Stimulated activated CD4-positive, alpha-beta T cell treated with anti-CD3 and anti-CD28 coated beads, Interleukin-15, amount 100 ng/mL, for 1 hour (primary cell): ENCODE results near the gene KCNJ9.

ENCODE experiments used
- DNase-seq, 2 donors: peaks; one replicate each; pipeline ENCODE4 v3.0.0-alpha.2; 2020; ENCODE audit warnings: low read depth in 1 of 2, low spot score in 1 of 2

Gene KCNJ9

GRCh38 chr1:160087118-160087662 is 5.9 kb downstream of the KCNJ9 start:
- no peak for DNase-seq

DNA sequence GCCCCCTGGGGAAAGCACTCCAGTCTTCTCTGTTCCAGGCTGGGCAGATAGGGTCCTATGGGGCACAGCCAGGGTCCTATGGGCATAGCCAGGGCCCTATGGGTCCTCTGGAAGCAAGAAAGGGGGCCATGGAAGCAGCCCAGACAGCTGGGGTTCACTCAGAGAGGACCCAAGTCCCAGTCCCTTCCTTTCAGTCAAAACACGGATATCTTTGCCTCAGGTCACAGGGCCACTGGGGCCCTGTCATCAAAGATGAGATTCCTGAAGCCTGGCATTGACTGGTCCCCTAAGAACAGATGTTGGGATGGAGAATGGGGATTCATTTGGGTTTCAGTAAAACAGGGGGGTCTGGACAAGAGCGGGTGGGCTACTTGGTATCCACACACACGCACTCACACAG is 8.5 kb downstream of the KCNJ9 start:
- DNase-seq, result no peak

DNA sequence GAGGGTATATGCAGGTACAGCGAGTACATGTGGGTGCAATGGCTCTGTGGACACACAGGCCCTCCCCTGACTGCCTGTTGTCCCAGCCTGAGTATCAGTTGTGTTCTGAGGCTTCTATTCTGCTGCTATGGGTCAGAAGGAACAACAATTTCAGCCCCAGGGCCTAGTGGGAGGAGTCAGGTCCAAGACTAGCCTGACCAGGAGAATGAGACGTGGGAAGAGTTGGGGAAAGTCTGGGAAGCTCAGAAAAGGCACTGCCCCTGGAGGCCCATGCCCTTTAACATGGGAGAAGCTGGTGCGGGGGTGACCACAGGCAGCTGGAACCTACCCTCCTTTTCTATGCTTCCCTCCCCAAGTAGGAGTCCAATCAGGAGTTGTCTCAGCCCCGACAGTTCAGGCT is 9.4 kb downstream of the KCNJ9 start:
- DNase-seq, result no peak

DNA sequence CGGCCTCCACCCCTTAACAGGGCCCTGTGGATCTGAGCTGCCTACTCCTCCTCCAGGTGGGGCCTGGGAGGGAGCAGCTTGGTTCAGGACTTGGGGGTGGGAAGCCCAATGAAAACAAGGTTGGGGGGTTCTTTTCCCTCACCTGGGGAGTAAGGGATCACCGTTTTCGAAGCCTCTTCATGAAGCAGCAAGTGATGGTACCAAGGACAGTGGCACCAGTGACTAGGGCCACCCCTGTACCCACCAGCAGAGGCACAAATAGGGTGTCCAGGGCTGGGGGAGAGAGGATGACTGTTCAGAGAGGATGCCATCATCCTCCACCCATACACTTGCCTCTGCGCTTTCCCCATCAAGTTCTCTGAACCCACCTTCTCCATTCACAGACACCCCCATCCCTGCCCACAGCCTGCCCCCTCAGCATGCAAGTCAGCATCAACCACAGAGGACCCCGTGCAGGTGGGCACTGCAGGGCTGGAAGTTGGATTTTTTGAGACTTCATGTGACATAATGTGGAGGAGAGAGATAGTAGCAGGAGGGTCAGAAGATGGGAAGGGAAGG is 10.4 kb downstream of the KCNJ9 start:
- no peak for DNase-seq

- DNase-seq, result no peak
These were observed 11.2 kb downstream of the KCNJ9 start for GRCh38 chr1:160092366-160093068.

DNA sequence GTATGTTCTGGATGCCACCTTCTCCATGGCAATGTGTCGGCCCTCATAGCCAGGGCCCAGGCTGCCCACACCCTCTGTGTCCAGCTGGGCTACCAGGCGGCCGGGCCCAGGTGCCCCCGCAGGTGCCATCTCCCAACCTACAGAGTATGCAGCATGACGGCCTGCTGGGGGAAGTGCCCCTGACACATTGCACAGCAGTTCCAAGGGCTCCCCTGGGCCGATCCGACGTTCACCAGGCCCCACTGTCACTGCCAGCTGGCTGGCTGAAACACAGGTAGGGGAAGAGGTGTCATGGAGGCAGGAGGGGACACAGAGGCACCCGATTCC is 11.7 kb downstream of the KCNJ9 start:
- DNase-seq, result no peak

DNA sequence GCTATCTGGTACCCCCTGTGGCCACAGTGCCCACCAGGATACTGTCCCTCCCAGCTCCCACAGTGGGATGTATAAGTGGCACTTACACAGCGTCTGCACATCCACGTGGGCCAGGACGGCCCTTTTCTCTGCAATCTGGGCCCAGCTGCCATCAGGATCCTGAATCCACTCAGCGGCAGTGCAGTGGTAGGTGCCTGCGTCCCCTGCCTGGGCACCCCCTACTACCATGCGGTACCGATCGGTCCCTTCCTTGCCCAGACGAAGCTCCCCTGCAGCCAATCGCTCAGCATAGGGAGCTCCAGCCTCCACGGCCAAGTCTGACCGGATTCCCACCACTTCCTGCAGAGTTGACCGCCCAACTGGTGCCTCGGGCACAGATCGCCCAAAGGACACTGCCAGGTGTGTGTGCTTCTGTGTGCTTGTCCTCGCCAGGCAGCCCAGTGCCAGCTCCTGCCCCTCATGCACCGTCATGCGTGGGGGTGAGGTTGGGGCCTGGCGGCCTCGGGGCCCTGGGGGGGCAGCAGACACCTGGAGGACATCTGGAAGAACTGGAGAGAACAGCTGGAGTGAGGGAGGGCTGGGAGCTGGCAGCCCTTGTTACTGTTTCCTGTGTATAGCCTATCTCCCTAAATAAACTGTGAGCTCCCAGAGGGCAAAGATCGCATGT is 12.4 kb downstream of the KCNJ9 start:
- DNase-seq, result no peak

DNA sequence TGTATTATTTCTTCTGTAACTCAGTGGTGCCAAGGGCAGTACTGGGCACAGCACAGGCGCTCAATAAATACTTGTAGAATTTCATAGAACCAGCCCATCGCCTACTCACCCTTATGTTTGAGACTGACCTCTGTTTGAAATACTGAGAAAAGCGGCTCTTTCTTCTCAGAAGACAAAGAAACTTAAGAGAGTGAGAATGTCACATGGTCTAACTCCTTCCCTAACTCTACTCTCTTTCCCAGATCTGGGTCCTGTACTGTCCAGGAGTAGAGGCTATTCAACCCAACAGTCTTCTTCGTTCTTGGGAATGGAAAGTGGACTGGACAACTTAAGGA is 12.9 kb downstream of the KCNJ9 start:
- no peak for DNase-seq

- no peak for DNase-seq
These were observed 13.5 kb downstream of the KCNJ9 start for GRCh38 chr1:160094806-160095205.

DNA sequence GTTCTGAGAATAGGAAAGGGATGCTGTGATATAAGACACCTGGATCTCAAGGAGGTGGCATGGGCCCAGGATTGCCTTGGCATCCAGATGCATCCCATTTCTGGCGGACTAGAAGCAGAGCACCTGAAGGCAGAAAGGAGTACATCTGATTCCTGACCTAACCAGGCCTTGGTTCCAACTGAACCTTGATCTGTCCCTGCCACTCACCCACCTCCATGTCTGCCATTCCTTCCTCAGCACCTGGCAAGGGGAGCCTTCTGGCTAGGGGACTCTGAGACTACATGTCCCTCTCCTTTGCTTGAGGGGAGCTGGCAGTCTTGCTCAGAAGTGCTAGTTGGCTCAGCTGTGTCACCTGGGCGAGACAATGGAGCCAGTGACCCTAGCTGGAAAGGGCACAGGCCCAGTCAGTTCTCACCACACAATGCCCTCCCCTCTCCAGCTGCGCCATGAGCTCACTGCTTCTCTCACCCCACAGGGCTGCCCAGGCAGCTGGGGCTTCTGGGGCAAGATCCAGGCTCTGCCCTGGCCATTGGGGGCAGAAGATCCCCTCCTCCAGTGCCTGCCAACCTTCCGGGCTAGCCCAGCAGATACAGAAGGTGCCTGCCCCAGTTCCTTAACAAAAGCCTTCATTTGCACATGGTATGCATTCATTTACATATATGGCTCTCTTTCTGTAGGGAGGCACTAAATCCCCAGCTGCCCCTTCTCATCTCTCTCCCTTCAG is 14.2 kb downstream of the KCNJ9 start:
- DNase-seq, result no peak

GRCh38 chr1:160096274-160097116 is 15.2 kb downstream of the KCNJ9 start:
- DNase-seq, result no peak

DNA sequence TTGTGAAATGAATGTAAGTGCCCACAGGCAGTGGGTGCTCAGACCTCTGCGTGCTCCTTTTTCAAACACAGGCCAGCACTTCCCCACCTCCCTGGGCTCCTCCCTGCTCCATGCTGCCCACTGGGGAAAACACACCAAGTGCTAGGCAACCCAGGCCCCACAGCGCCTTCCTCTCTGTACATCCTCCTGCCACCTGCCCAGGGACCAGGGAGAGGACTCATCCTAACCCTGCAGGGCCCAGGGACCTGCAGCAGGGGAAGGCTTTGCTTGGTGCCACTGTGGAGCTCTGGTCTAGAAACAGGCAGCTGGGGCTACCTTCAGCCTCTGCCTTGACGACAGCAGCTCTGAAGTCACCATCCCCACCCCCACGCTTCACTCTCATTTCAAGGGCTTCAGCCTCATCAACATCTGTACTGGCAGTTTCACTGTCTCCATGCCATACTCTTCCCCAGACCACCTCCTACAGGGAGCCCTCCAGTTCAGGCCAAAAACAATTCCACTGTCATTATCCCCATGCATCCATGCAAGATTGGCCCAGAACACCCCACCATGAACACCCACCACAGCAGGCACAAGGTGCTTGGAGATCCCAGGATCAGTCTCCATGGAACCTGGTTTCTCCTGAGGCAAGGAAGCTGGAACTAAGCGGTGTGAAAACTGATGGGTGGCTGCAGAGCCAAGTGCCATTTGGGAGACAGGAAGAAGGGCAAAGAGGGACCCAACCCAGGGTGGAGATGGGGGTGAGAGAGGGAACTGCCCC is 16.0 kb downstream of the KCNJ9 start:
- DNase-seq, result no peak

DNA sequence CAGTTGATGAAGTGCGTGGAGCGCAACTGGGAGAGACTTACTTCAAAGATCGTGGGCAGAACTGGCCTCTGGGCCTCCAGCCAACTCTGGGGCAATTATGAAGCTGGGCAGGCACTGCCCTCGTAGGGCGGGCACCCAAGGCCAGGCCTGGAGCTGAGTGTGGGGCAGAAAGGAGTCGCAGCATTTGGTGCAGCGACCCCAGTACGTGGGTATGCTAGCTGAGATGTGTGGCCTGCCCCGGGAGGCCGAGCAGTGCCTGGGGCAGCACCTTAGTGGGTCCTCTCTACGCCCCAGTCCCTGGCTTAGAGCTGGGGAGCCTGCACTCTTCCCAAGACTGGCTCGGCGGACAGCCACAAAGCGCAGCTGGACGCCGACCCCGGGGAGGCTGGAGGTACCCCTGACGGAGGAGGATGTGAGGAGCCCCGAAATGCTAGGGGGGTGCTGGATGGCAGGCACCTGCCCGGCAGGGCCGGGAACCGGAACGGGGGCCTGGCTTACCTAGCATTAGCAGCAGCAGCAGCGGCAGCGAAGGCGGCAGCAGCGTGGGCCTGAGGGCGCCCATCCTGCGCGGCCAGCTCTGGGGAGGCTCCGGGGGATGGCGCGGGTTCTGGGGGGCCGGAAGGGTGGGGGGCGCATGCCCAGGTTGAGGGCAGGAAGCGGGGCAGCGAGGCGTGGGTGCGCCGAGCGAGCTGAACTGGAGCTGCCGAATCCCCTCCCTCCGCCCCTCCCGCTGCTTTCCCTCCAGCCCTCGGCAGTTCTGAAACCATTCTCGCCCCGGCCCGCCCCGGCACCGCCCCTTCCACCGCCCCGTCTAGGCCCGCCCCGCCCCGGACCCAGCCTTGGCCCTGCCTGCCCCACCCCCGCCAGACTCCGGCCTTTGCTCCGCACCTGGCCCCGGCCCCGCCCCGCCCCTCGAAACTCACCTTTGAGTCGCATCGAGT is 16.8 kb downstream of the KCNJ9 start, which contains the start of gene IGSF8:
Gene IGSF8 (minus strand): TSS at position 709 of the 941 bp plus-strand sequence. CDS start 147 bp downstream, at position 562.
- peak; percentile 87 for DNase-seq

- peak; percentile 98 to 99 for DNase-seq
These were observed 17.7 kb downstream of the KCNJ9 start for GRCh38 chr1:160098852-160099561.

DNA sequence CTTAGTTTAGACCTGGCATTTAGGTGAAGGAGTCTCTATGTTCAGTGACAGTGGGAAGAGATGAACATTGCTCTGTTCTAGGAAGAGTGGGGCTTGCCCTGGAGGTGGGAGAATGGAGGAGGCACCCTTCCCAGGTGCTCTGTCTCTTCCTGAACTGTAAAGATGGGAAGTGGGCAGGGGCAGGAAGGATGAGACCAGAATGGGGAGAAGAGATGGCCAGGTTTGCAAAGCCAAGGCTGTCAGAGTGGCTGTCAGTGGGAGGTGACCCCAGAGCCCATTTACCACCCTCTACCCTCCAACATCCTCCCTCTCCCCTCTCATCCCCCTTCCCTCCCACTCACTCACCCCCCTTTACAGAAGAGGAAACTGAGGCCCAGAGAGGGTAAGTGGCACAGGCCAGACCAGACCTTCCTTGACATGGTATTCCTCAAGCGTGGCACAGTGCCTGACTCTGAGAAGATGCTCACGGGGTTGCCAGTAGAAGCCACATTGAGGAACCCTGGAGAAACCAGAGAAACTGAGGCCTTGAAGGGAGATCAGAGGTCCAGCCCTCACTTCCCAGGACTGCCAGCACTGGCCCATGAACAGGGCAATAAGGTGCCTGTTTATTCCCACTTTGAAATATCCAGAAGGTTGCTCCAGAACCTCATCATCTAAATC is 18.5 kb downstream of the KCNJ9 start:
- DNase-seq, result no peak

DNA sequence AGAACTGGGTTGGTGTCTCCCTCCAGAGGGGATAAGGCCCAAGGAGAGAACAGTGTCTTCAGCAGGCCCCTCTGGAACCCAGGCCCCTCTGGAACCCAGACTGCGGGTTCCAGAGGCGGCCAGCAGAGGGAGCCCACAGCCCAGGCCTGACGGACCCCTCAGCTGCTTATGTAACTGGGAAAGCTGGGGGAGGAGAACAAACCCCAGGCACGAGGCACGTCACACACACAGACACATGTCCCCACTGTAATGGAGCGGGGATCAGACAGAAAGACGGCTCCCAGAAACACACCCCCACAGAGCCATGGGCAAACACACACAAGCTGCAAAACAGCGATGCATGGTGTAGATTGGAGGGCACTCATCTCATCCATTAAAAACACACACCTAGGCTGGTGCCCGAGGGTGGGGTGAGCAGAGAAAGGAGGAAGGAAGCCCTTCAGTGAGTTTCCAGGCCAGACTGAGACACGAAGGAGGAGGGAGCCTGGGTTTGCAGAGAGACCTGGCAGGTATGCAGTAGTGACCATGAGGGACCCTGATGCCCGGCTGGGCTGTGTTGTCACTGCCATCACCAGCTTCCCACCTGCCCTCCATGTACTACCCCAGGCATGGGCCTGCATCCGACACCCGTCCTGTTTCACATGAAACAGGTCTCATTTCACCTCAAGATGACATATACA is 19.8 kb downstream of the KCNJ9 start:
- peak; percentile 37 to 58 for DNase-seq
